HG02981 (cell line): ENCODE results near the gene GIMAP2.

ENCODE experiments used
- ATAC-seq: cut with Tn5 transposase; IDR thresholded peaks from one replicate; pipeline ENCODE4 v1.9.1; 2021; ENCODE audit warnings: mild to moderate bottlenecking, moderate library complexity; ENCODE audit not compliant: unreplicated experiment

Gene GIMAP2

DNA sequence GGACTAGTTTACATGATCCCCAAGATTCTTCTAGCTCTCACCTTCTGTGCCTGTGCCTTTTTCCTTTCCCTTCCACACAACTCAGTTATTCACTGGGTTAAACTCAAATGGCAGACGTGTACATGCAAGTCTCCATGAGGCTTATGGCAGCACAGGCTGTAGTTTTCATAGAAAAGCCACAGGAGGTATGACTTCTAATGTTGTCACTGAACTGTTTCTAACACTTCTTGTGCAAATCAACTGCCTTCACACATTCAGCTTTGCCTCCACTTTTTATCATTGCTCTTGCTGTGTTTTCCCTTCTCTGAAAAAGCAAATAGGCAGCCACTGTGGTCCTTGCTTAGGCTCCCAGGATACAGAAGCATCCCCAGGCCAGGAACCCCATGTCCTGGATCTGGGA is 46.4 kb downstream of the GIMAP2 start:
- no peak for ATAC-seq

DNA sequence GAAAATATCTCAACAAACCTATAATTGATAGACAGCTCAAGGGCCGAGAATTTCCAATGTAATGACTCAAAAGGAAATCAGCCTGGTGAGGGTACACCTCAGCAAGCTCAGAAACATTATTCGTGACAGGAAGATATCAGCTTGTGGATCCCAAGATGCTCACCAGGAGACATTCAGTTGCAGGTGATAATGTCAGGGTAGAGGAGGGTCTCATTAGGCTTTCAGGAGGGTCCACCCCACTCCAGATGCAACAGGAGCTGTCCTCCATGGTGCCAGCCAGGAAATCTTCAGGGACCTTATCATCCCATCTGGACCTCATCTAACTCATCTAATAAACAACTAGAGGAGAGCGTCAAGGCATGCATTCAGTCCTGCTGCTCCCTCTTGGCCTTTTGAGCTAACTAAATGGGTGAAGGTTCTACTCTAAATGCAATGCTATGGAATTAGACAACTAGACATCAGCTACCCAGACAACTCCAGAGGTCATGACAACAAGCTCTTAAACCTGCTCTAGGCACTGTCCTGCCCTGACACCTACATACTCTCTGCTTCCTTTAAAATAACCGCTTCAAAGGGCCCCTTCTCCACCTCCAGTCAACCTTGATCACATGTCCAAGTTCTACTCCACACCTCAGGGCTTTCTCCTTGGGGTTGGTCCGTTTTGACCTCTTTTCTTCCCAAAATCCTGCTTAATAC is 47.4 kb downstream of the GIMAP2 start:
- ATAC-seq, result no peak

DNA sequence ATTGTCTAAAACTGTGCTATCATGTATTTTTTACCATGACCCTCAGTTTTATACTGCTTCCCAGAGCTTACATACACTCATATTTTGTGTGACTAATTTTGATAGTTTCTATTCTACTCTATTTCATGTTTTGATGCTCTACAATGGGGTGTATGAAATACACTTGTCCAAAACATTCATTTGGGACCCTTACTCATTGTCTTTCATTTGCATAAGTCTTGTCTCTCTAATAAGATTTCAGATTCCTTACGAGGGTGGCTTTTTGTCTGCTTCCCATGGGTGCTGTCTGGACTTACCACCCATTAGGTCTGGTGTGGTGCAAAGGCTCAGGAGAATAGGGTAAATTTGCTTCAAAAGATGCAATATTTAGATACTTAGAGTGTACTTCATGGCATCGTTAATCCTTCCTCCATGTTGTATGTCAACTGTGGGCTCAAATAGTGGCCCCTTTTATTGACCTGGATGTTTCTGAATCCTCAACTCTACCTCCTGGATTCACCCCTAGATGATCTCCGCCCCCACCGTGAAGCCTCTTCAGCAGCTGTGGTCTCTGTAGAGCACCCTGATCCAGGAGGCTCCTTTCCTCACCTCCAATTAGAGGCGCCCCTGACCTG is 48.1 kb downstream of the GIMAP2 start:
- no peak for ATAC-seq

DNA sequence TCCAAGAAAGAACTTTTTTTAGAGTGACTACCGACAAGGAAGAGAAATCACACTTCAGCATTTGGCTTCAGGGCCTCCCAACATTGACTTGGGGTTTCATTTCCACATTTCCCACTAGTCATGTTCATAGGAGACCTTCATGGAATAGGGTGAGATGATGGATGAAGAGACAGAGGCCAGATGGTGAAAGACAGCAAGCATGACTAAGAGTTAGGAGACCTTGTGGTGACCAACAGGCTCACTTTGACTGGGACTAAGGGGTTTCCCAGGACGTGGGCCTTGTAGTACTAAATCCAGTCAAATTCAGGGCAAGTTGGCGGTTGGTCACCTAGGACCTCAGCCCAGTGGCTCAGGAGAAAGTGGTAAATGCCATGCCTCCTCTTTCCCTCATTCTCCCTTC is 48.7 kb downstream of the GIMAP2 start:
- ATAC-seq, result no peak

DNA sequence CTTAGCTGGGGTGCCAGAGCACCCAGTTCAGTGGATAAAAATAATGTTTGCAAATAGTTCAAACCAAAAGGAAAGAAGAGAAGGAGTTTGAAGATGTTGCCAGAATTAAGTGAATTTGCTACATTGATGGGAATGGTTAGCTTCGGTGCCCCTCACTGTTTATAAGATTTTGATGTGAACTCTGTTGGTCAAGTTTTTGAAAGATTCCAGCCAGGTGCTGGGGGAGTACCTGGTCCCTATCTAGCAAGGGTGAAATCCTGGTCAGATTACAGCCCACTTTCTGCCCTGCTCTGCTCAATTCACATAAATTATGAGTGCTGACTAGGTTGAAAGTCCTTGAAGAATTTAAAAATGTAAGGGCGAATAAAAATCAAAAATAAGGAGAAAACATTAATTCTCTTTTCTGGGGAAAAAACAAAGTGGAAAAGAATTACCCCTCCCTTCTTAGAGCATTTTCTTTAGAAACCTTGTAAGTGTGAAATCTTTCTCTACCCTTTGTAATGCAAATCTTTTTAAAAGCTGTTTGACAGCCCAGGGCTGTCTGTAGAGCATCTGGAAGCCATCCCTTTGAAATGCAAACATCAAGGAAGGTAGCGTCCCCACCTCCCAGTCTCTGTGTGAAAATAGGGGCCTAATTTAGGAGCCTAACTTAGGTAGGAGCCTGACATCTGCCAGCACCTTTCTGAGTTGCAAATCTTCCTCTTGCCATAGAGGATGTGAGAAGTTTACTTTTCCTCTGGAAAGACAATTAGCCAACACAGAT is 50.3 kb downstream of the GIMAP2 start:
- no peak for ATAC-seq

DNA sequence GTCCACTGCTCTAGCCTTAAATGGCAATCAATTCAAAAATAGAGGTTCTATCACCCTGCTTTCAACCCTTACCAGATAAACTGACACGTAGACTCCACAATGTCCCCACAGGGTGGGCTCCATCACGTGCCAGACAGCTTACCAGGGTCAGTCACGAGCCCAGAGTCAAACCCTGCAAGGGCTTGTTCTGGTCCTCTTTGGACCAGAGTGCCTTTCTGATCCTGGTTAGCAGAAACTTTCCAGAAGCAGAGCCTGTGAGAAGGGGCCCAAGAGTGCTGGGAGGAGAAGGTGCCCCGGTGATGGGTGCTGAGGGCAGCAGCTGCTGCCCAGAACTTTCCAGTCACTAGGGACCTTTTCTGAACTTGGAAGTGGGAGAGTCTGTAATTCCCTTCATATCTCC is 51.4 kb downstream of the GIMAP2 start:
- ATAC-seq, result no peak

DNA sequence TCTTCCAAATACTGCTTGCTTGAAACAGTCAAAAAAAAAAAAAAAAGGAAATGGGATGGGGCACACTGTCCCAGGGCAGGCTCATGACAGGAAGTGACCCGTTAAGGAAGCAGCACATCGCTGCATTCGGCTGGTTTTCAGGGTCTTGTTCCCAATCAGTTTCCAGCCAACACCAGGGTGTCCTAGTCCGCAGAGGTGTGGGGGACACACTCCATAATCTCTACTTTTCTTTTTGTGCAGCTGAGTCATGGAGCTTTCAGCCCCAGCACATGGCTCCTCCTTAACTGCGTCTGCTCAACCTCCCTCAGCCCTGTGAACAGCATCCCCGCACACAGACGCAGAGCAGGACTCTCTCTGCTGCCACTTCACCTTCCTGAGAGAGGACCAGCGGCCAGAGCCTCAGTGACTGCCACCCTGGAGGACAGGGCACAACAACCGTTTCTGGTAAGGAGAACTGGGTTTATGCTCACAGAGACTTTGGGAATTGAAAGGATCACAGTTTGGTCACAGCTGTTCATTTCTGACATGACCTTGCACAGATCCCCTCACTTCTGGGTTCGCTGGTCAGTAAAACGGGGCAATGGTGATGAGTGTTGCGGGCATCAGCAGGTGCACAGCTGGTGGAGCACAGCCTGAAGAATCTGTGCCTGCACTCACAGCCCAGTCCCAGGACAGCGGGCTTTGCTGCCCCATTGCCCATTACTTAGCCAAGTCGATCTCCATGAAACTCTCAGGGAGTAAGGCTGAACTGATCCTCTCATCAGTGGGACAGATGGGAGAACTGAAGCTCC is 52.0 kb downstream of the GIMAP2 start, which contains the start of gene GIMAP5:
GIMAP5 (plus strand) TSS at position 154 of the 791 bp plus-strand sequence. CDS start 3,467 bp downstream, outside the sequence.
- ATAC-seq, result no peak

DNA sequence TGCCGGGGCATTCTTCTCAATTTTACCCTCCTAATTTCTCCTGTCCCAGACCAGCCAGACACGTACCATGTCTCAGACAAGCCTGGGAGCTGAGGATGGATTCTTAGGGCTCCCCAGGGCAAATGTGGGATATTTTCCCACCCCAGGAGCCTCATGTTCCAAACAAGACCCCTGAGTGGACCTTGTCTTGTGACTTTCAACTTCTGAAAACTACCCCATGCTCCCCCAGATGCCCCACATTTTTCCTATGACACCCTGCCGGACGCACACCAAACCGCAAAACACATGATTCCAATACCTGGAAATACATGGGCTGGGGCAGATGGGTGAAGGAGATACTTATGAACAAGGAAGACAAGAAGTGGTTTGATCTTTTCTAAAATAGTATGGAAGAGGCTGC is 52.6 kb downstream of the GIMAP2 start:
- ATAC-seq, result no peak

DNA sequence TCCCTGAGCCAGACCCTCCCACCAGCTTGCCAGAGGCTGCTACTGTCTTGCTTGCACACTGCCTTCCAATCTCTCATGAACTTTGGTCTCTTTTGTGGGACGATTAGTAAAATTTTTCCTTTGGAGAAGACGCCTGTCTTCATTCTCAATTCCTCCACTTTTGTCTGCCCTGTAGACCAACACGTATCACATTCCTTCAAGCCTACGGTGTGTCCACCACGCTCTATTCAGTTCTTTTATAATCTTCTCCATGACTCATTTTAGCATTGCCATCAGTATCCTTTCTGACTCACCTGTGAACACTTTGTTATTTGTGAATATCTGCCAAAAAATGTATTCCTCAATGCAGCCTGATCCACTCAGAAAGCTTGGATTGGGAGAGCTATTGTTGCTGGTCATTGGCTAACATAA is 53.1 kb downstream of the GIMAP2 start:
- no peak for ATAC-seq

DNA sequence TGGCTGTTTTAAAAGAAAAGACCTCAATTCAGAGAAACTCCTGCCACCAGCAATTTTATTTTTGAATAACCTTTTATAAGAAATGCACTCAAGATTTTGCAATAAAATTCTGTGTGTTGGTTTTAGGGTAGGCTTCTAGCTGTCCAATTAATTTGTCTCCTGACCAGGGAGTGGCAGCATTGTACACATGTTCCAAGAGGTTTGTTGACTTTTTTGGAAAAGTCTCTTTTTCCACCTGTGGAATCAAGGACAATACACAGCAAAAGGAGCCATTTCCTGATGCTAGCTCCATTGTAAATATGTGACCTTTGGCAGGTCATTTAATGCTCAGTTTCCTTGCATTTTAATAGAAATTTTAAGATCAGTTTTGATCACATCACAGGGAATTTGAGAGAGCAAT is 53.5 kb downstream of the GIMAP2 start:
- ATAC-seq, result no peak

DNA sequence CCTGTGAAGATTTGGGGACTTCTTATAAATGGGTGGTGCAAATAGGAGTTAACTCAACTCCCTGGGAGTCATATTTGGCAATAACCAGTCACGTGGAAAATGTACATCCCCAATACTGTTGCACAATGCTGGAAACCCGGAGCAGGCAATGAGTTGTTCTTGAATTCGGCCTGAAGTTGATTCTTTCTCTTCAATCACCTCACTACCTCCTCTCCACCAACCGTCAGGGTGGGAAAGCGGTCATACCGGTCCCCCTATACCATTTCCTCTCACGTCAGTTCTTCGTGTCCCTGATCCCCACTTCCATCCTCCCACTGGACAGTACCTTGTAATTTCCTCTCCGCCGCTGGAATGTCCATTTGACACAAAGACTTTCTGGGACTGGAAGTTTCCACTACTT is 54.5 kb downstream of the GIMAP2 start:
- no peak for ATAC-seq

DNA sequence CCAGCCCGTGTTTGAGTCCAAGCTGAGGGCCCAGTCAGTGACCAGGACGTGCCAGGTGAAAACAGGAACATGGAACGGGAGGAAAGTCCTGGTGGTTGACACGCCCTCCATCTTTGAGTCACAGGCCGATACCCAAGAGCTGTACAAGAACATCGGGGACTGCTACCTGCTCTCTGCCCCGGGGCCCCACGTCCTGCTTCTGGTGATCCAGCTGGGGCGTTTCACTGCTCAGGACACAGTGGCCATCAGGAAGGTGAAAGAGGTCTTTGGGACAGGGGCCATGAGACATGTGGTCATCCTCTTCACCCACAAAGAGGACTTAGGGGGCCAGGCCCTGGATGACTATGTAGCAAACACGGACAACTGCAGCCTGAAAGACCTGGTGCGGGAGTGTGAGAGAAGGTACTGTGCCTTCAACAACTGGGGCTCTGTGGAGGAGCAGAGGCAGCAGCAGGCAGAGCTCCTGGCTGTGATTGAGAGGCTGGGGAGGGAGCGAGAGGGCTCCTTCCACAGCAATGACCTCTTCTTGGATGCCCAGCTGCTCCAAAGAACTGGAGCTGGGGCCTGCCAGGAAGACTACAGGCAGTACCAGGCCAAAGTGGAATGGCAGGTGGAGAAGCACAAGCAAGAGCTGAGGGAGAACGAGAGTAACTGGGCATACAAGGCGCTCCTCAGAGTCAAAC is 56.9 kb downstream of the GIMAP2 start:
- ATAC-seq, result no peak
